Endothelial cell of hepatic sinusoid (primary cell): Measurements from ENCODE around the gene CLIP4.
"Not testable (repeated sequence)": the region's sequence is repeated elsewhere in the genome, so short reads cannot be mapped to it uniquely, and the experiment has no call there.

Experiments used
- in situ Hi-C: cut with HindIII; loops from 2 replicates; pipeline ENCODE4 v1.10.0; 2017; ENCODE audit warnings: low sequenced_read_pairs

The CLIP4 gene

DNA sequence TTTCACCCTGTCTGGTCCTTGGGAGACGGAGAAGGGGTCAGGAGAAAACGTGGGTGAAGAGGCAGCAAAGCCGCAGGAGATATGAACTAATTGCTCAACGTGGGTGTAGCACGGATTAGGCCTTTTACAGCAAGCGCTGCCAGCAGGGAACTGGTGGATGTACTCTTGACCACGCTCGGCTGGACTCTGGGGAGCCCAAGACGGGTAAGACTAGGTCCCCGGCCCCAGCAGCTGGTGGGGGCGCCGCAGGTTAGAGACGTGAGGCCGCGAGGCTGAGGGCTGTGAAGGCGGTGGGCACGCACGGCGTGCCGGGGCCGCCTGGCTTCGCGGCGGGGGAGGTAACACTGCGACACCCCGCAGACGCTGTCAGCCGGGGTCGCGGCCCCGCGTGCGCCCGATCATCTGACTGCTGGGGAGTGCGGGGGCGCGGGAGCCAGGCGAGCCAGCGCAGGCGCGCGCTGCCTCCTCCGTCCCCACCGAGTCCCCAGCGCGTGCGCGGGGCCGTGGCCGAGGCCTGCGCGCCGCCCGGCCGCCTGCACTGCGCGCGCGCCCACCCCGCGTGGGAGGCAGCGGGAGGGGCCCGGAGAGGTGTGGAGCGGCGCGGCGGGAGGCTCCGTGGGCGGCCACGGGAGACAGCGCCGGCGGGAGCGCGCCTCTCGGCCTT is at the start of gene CLIP4:
Gene CLIP4, plus strand, starts transcription at position 470 of the 664 bp plus-strand sequence. CDS start 5,974 bp downstream, outside the sequence.
- in situ Hi-C loops: no loop called here

GRCh38 chr2:29066271-29066860 is 48.8 kb upstream of the CLIP4 start:
- in situ Hi-C loops: no loop called here

GRCh38 chr2:29066997-29067605 is 48.1 kb upstream of the CLIP4 start:
- in situ Hi-C loops: no loop called here

DNA sequence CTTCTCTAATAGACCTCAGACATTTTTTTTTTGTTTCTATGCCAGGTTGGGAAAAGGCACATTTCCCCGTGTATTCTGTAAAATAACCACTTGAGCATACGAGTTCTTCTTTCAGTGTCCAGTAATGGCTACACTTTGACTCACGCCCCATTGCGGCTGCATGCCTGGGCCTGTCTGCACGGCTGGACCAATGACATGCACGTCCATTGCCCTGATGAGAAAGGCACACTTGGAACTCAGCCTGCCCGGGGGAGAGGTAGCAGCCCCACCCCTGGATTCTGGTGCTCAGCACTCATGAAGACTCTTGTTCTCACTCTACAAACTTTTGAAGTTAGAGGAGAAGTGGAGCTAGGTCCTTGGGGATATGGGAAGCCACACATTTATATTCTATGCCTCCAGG is 46.7 kb upstream of the CLIP4 start:
- in situ Hi-C loops: no loop called here

GRCh38 chr2:29070526-29070925 is 44.7 kb upstream of the CLIP4 start:
- in situ Hi-C loops: no loop called here

GRCh38 chr2:29071032-29071975 is 43.9 kb upstream of the CLIP4 start:
- in situ Hi-C loops: no loop called here

GRCh38 chr2:29072251-29072650 is 43.0 kb upstream of the CLIP4 start:
- in situ Hi-C loops: no loop called here

DNA sequence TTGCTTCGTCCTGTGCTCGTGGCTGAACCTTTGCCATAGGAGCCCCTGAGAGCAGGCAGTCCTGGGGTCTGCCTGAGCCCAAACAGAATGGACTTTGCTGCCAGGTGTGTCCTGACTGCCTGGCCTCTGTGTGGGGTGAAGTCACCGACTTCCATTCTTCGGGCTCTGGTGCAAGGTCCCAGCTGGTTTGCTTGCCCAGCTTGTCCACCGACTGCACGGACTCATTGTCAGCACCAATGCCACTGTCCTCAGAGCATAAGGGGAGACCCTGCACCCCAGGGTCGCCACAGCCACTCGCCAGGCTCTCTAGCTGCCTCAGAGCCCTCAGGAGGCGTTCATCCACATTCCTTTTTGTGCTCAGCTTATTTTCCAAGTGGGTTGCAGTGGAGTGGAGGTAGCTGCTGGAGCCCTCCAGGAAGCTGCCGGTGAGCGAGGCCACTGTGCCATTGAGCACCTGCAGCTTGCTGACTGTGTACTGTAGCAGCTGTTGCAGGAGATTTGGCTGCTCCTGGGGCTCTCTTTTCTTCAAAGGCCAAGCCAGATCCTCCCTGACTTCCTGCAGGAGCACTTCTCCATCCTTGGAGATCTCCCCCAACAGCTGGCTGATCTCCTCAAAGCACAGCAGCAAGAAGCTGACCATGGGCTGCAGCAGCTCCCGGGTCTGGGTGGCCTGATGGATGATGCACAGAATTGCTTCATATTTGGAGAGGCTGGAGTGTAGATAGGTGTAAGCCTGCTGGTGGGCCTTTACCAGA is 42.1 kb upstream of the CLIP4 start:
- in situ Hi-C loops: no loop called here

- in situ Hi-C loops: no loop called here
Measured at GRCh38 chr2:29073933-29074332, 41.3 kb upstream of the CLIP4 start.

GRCh38 chr2:29074411-29074810 is 40.8 kb upstream of the CLIP4 start, which contains the start of gene PCARE:
TSS of gene PCARE (minus strand) at chr2:29074523. CDS start at chr2:29074261, 262 bp downstream.
- in situ Hi-C loops: no loop called here

DNA sequence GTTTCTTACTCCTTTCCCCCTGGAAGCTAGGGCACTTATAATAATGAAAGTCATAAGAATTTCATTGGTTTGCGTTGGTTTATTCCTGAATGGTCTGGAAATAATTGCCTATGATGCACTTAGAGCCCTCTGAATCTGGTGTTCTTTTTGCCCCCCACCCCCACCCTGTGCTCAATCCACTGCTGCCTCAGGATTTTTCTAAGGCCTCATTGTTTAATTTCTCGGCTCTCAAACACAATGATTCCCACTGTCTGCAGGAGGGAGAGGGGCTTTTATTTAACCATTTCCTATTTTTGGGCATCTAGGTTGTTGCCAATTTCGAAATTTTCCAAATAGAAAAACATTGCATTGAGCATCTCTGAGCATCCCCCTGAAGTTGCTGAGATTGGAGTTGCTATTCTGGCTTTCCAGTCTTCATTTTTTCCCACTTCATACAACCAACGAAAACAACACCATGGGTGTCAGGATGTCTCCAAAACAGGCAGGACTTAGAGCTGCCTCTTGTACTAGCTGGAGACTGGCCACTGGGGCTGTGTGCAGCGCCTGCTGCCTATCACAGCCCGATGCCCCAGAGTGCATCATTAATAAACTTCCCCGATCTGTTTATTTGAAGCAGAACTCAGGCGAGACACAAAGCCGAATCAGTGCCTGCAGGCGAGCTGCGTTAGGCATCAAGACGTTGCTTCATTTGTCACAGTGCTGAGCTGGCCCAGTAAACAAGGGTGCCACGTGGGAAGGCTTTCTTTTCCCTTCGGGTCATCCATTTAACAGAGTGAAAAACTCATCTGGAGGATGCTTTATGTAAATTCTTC is 39.1 kb upstream of the CLIP4 start:
- in situ Hi-C loops: no loop called here

GRCh38 chr2:29079887-29080286 is 35.3 kb upstream of the CLIP4 start:
- in situ Hi-C loops: no loop called here

DNA sequence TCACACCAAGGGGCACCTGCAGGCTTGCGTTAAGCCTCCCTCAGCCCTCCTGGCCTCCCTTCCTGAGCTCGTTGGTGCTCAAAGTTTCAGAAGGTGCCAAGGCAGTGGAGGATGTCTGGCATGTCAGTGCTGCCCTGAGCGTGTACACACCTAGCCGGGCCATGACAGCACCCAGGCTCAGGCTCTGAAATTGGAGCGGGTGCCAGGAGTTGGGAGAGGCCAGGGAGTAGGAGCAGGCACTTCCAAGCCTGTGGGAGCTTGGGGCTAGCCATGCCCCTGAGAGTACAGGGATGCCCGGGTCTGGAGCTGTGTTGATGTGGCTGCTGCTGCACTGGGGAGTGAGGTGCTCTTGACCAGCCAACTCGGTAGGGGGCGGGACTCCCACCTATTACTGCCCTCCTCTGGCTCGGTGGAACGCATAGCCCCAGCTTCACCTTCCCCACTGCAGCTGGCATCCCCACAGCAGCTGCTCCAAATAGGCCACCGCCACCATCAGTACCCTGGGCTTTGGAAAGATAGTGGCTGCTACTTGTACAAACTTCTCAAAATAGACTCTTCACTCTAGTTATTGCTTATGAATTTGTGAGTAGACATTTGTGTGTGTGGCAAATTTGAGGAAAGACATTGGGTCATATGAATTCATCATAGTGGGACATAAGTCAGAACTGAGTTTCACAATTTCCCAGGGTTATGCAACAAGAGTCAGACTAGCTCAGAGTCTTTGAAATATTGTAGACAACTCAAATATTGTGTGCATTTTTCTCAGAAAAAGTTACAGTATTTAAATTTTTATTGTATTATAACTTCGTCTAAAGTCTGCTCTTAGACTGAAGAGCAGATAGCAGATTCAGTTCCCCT is 34.1 kb upstream of the CLIP4 start:
- in situ Hi-C loops: no loop called here

DNA sequence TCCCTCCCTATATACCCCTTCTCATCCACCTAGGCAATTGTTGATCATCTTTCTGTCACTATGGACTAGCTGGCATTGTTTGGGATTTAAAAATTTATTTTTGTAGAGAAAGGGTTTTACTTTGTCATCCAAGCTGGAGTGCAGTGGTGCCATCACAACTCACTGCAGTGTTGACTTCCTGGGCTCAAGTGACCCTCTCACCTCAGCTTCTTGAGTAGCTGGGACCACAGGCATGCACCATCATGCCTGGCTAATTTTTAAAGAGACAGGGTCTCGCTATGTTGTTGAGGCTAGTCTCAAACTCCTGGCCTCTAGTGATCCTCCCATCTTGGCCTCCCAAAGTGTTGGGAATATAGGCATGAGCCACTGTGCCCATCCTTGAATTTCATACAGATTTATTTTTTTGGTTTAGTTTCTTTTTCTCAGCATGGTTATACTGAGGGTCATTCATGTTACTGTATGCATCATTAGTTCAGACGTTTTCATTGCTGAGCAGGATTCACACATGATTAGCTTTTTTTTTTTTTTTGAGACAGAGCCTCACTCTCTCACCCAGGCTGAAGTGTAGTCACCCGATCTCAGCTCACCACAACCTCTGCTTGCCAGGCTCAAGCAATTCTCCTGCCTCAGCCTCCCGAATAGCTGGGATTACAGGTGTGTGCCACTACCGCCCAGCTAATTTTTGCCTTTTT is 32.3 kb upstream of the CLIP4 start:
- in situ Hi-C loops: no loop called here

DNA sequence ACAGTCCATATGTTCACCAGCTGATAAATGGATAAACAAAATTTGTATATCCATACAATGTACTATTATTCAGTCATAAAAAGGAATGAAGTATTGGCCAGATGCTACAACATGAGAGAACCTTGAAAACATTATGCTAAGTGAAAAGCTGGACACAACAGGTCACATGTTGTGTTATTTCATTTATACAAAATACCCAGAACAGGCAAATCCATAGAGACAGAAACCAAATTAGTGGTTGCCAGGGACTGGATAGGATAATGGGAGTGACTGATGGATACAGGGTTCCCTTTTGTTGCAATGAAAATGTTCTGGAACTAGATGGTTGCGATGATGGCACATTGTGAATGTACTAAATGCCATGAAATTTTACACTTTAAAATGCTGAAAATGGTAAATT is 30.7 kb upstream of the CLIP4 start:
- in situ Hi-C loops: no loop called here

DNA sequence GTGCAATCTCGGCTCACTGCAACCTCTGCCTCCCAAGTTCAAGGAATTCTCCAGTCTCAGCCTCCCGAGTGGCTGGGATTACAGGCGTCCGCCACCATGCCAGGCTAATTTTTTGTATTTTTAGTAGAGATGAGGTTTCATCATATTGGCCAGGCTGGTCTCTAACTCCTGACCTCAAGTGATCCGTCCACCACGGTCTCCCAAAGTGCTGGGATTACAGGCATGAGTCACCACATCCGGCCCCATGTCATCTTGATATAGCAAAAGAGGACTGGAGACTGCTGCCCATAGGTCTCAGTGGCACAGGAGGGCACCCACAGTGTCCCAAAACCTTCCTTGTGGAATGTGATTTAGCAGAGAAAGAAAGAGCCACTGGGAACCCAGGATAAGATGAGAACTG is 24.9 kb upstream of the CLIP4 start:
- in situ Hi-C loops: not testable (repeated sequence)

DNA sequence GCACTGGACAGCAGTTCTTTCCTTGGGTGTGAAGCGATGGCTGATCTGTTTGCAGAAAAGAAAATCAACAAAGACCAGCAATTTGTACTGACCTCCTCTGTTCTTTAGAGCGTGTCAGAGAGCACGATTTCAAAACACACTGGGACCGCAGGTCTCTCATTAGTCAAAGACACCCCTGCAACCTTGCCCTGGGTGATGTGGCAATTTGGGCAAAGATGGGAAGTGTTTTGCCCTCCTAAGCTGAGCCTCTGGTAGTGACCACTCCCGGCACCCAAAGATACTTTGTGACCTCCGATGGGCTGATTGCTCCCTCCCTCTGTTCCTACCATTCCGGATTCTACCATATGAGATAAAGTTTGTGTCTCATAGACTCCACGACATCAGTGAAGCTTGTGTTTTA is 18.2 kb upstream of the CLIP4 start:
- in situ Hi-C loops: no loop called here

GRCh38 chr2:29097569-29097968 is 17.6 kb upstream of the CLIP4 start:
- in situ Hi-C loops: no loop called here
